ENCODE results near the gene ETS2.

Gene ETS2

GRCh38 chr21:38858812-38859205 lies 53.1 kb downstream of the ETS2 start:
- DNase-seq (ENCODE audit: low read depth in 2 of 2), result no peak

- DNase-seq (ENCODE audit: low read depth in 2 of 2), result no peak
These were observed 54.1 kb downstream of the ETS2 start for GRCh38 chr21:38859852-38860251.

GRCh38 chr21:38861056-38861455 lies 55.3 kb downstream of the ETS2 start:
- DNase-seq (ENCODE audit: low read depth in 2 of 2), result no peak

- no peak for DNase-seq (ENCODE audit: low read depth in 2 of 2)
These were observed 56.4 kb downstream of the ETS2 start for GRCh38 chr21:38861989-38862683.

GRCh38 chr21:38863291-38863690 lies 57.6 kb downstream of the ETS2 start:
- DNase-seq (ENCODE audit: low read depth in 2 of 2), result no peak

- DNase-seq (ENCODE audit: low read depth in 2 of 2), result no peak
These were observed 58.2 kb downstream of the ETS2 start for GRCh38 chr21:38863843-38864363.

GRCh38 chr21:38864964-38865363 lies 59.2 kb downstream of the ETS2 start:
- DNase-seq (ENCODE audit: low read depth in 2 of 2), result no peak

- DNase-seq (ENCODE audit: low read depth in 2 of 2), result no peak
These were observed 63.5 kb downstream of the ETS2 start for GRCh38 chr21:38869196-38869595.

GRCh38 chr21:38869946-38870345 lies 64.2 kb downstream of the ETS2 start:
- DNase-seq (ENCODE audit: low read depth in 2 of 2), result no peak

All from stimulated activated CD4-positive, alpha-beta T cell treated with anti-CD3 and anti-CD28 coated beads, Interleukin-15, amount 100 ng/mL, for 48 hours (primary cell).